HG02763 (cell line): ENCODE data around the gene AGPS.
"Not testable (repeated sequence)": the region's sequence is repeated elsewhere in the genome, so short reads cannot be mapped to it uniquely, and the experiment has no call there.

Source experiments
- ATAC-seq: cut with Tn5 transposase; IDR thresholded peaks from one replicate; pipeline ENCODE4 v1.9.1; 2021; ENCODE audit warnings: mild to moderate bottlenecking, moderate library complexity; ENCODE audit not compliant: unreplicated experiment

AGPS gene

GRCh38 chr2:177547772-177548171 lies 155.2 kb downstream of the AGPS start:
- ATAC-seq = no peak

- ATAC-seq = no peak
Measured at GRCh38 chr2:177548636-177549035, 156.1 kb downstream of the AGPS start.

GRCh38 chr2:177549171-177549570 lies 156.6 kb downstream of the AGPS start:
- no peak for ATAC-seq

- ATAC-seq = no peak
Measured at GRCh38 chr2:177550264-177551200, 158.0 kb downstream of the AGPS start.

- ATAC-seq = not testable (repeated sequence)
Measured at GRCh38 chr2:177551360-177551759, 158.8 kb downstream of the AGPS start.

- no peak for ATAC-seq
Measured at GRCh38 chr2:177551989-177552421, 159.4 kb downstream of the AGPS start.

GRCh38 chr2:177552422-177553175 lies 160.0 kb downstream of the AGPS start:
- peak; percentile 95 for ATAC-seq

GRCh38 chr2:177553176-177553884 lies 160.8 kb downstream of the AGPS start:
- no peak for ATAC-seq

- no peak for ATAC-seq
Measured at GRCh38 chr2:177554365-177554764, 161.8 kb downstream of the AGPS start.

GRCh38 chr2:177556153-177556552 lies 163.6 kb downstream of the AGPS start:
- ATAC-seq = no peak

- ATAC-seq = no peak
Measured at GRCh38 chr2:177557794-177558193, 165.2 kb downstream of the AGPS start.

GRCh38 chr2:177559638-177560037 lies 167.1 kb downstream of the AGPS start:
- ATAC-seq = no peak

- ATAC-seq = no peak
Measured at GRCh38 chr2:177568390-177568789, 175.8 kb downstream of the AGPS start.

- ATAC-seq = no peak
Measured at GRCh38 chr2:177568893-177569292, 176.3 kb downstream of the AGPS start.

GRCh38 chr2:177572236-177572671 lies 179.7 kb downstream of the AGPS start:
- ATAC-seq = no peak

GRCh38 chr2:177573120-177573519 lies 180.5 kb downstream of the AGPS start:
- no peak for ATAC-seq

- no peak for ATAC-seq
Measured at GRCh38 chr2:177574356-177574755, 181.8 kb downstream of the AGPS start.

- no peak for ATAC-seq
Measured at GRCh38 chr2:177575358-177575757, 182.8 kb downstream of the AGPS start.

- no peak for ATAC-seq
Measured at GRCh38 chr2:177577075-177577474, 184.5 kb downstream of the AGPS start.

GRCh38 chr2:177578454-177578853 lies 185.9 kb downstream of the AGPS start:
- ATAC-seq = no peak

- no peak for ATAC-seq
Measured at GRCh38 chr2:177579486-177580036, 187.0 kb downstream of the AGPS start.
